GM21723 (cell line): ENCODE measurements around the gene BLOC1S6.
"Not testable (repeated sequence)": the region's sequence is repeated elsewhere in the genome, so short reads cannot be mapped to it uniquely, and the experiment has no call there.

ENCODE experiments used
- ATAC-seq: cut with Tn5 transposase; IDR thresholded peaks from one replicate; pipeline ENCODE4 v1.9.1; 2021; ENCODE audit warnings: mild to moderate bottlenecking, moderate library complexity; ENCODE audit not compliant: unreplicated experiment

BLOC1S6 gene

GRCh38 chr15:45637552-45638033, 50.4 kb downstream of the BLOC1S6 start:
- ATAC-seq = peak; percentile 62

- no peak for ATAC-seq
Observed at GRCh38 chr15:45640616-45641015, 53.4 kb downstream of the BLOC1S6 start.

- ATAC-seq = no peak
Observed at GRCh38 chr15:45641374-45641781, 54.2 kb downstream of the BLOC1S6 start.

- ATAC-seq = no peak
Observed at GRCh38 chr15:45641999-45642932, 55.1 kb downstream of the BLOC1S6 start.

- no peak for ATAC-seq
Observed at GRCh38 chr15:45644437-45644836, 57.3 kb downstream of the BLOC1S6 start.

GRCh38 chr15:45645026-45645980, 58.1 kb downstream of the BLOC1S6 start:
- no peak for ATAC-seq

GRCh38 chr15:45646220-45646619, 59.0 kb downstream of the BLOC1S6 start:
- ATAC-seq = no peak

GRCh38 chr15:45647828-45648227, 60.6 kb downstream of the BLOC1S6 start:
- ATAC-seq = no peak

- no peak for ATAC-seq
Observed at GRCh38 chr15:45648521-45649200, 61.5 kb downstream of the BLOC1S6 start.

GRCh38 chr15:45650007-45650406, 62.8 kb downstream of the BLOC1S6 start:
- ATAC-seq = not testable (repeated sequence)

- no peak for ATAC-seq
Observed at GRCh38 chr15:45650889-45651525, 63.8 kb downstream of the BLOC1S6 start.

GRCh38 chr15:45653702-45654424, 66.7 kb downstream of the BLOC1S6 start:
- ATAC-seq = no peak

GRCh38 chr15:45654749-45655148, 67.6 kb downstream of the BLOC1S6 start:
- no peak for ATAC-seq

- ATAC-seq = no peak
Observed at GRCh38 chr15:45657254-45657653, 70.1 kb downstream of the BLOC1S6 start.

GRCh38 chr15:45657764-45658545, 70.8 kb downstream of the BLOC1S6 start:
- ATAC-seq = no peak
